Mesothelial cell of epicardium (in vitro differentiated cells): ENCODE results near the gene ARAP3. TPM values are rescaled to one million over a fixed set of nuclear protein-coding genes. Genes with fewer than 3 reads are reported as not detected.
"Not testable (repeated sequence)": the region's sequence is repeated elsewhere in the genome, so short reads cannot be mapped to it uniquely, and the experiment has no call there.

Experiments used
- DNase-seq, 2 experiments: peaks; one replicate each; pipeline ENCODE4 v3.0.0; 2021; ENCODE audit warnings: low spot score in 2 of 2; ENCODE audit not compliant: unreplicated experiment in 2 of 2
- H3K27ac Mint-ChIP-seq: 2 replicates; pipeline ENCODE4 v1.8.0; 2021; ENCODE audit warnings: mixed read lengths
- H3K27me3 Mint-ChIP-seq: 2 replicates; pipeline ENCODE4 v1.8.0; 2021; ENCODE audit warnings: low read depth, mixed read lengths
- H3K36me3 Mint-ChIP-seq: 2 replicates; pipeline ENCODE4 v1.8.0; 2021; ENCODE audit warnings: mixed read lengths
- H3K4me1 Mint-ChIP-seq: 2 replicates; pipeline ENCODE4 v1.8.0; 2021; ENCODE audit warnings: mixed read lengths
- H3K4me3 Mint-ChIP-seq: 2 replicates; pipeline ENCODE4 v1.8.0; 2021; ENCODE audit warnings: mild to moderate bottlenecking, moderate library complexity, mixed read lengths
- H3K9me3 Mint-ChIP-seq: 2 replicates; pipeline ENCODE4 v1.8.0; 2021; ENCODE audit warnings: mixed read lengths
- CTCF ChIP-seq: fragments of 200-600 bp; sonication (generic); IDR thresholded peaks from one replicate; pipeline ENCODE4 v1.5.0; 2021; ENCODE audit warnings: antibody characterized with exemption; ENCODE audit not compliant: unreplicated experiment
- total RNA-seq: library from RNA; stranded (reverse); gene quantifications from 3 replicates; pipeline ENCODE4 v1.2.1, GENCODE V29; 2021

ARAP3 gene
- total RNA-seq, 1 donor from 2014 or later = 50.9 TPM

DNA sequence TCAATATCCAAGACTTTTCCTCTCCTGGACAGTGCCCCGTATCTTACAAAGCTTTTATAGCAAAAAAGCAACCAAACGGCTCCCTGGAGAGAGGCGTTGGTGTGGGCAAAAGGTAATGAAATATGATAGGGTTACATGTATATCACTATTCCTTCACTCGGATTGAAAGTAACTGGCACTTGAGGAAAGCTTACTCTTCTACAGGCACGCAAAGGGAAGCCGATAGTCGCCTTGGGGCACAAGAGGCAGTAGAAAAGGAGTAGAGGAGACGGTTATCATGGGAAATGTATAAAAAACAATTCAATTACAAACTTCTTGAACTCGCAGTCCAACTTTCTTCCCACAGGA, 64.4 kb downstream of the ARAP3 start:
- Mint-ChIP-seq H3K9me3 (no peaks in the 10 kb centered on the region), H3K27me3 (no peaks in the 10 kb centered on the region), H3K36me3 (peaks cover 7% of the 10 kb centered on the region), H3K4me3 (peak overlapping the region; percentile 89), H3K4me1 (peaks cover 24% of the 10 kb centered on the region), H3K27ac (peak overlapping the region; percentile 92)
- TF ChIP-seq CTCF = no peak
- no peak for DNase-seq

DNA sequence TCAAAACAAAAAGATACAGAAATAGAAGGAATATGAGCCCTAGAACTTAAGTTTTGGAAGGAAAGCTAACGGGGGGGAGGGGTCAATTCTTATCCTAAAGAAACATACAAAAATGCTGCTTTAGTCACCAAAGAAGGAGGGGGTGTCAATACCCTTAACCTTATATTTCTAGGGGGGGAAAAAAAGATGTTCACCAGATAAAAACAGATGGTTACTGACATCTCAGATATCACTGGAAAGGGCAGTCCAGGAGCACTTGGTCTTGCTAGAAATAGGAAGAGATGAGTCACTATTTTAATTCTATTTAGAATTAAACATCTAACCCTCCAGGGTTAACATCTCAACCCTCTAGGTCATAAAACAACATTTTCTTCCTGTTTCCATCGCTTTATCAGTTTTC, 64.9 kb downstream of the ARAP3 start:
- peaks cover 24% of the 10 kb centered on the region for H3K4me1 Mint-ChIP-seq
- no peaks in the 10 kb centered on the region for H3K9me3 Mint-ChIP-seq
- DNase-seq = no peak
- H3K36me3 Mint-ChIP-seq = peaks cover 7% of the 10 kb centered on the region
- no peak overlapping the region for H3K27ac Mint-ChIP-seq
- TF ChIP-seq CTCF = no peak
- H3K27me3 Mint-ChIP-seq = no peaks in the 10 kb centered on the region
- peak overlapping the region; percentile 89 for H3K4me3 Mint-ChIP-seq

GRCh38 chr5:141615991-141616720, 65.9 kb downstream of the ARAP3 start:
- Mint-ChIP-seq H3K36me3 (peaks cover 3% of the 10 kb centered on the region), H3K9me3 (no peaks in the 10 kb centered on the region), H3K27ac (no peak overlapping the region), H3K4me3 (no peak overlapping the region), H3K4me1 (peaks cover 24% of the 10 kb centered on the region), H3K27me3 (no peaks in the 10 kb centered on the region)
- TF ChIP-seq CTCF = no peak
- DNase-seq = no peak

DNA sequence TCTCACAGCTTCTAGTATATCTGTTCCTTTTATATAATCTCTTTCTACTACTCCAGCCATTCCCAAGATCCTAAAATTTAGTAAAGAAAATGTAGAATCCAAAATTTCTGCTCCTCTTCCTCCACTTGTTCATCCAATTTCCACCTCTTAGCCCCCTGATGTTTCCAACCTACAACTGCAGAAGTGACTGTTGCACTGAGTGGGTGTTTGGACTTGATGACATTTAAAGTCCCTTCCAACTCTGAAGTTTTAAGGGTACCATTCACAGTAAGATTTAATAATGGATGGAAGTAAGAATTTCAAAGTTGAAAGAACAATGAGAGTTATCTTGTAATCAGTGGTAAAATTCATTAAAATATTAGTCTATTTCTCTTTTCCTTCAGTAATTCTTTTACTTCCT, 68.7 kb downstream of the ARAP3 start:
- DNase-seq = no peak
- H3K36me3 Mint-ChIP-seq = peaks cover 3% of the 10 kb centered on the region
- no peaks in the 10 kb centered on the region for H3K27me3 Mint-ChIP-seq
- peaks cover 22% of the 10 kb centered on the region for H3K4me1 Mint-ChIP-seq
- TF ChIP-seq CTCF = no peak
- H3K9me3 Mint-ChIP-seq = no peaks in the 10 kb centered on the region
- no peak overlapping the region for H3K27ac Mint-ChIP-seq
- no peak overlapping the region for H3K4me3 Mint-ChIP-seq

DNA sequence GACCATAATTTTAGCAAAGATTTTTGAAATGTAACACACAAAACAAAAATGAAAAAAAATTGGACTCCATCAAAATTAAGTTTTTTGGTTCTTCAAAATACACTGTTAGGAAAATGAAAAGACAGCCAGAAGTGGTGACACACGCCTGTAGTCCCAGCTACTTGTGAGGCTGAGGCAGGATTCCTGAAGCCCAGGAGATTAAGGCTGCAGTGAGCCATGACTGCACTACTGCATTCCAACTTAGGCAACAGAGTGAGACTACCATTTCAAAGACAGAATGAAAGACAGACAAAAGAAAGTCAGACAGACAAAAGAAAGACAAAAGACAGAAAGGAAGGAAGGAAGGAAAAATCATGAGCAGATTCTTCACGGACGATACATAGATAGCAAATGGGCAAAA, 70.7 kb downstream of the ARAP3 start:
- no peak for TF ChIP-seq CTCF
- Mint-ChIP-seq H3K27me3 (no peaks in the 10 kb centered on the region), H3K27ac (no peak overlapping the region), H3K9me3 (no peaks in the 10 kb centered on the region), H3K36me3 (peaks cover 3% of the 10 kb centered on the region), H3K4me1 (peaks cover 7% of the 10 kb centered on the region), H3K4me3 (no peak overlapping the region)
- no peak for DNase-seq

GRCh38 chr5:141609921-141610320, 72.1 kb downstream of the ARAP3 start:
- not testable (repeated sequence) for H3K9me3 Mint-ChIP-seq, H3K4me3 Mint-ChIP-seq, DNase-seq, H3K27me3 Mint-ChIP-seq, H3K27ac Mint-ChIP-seq, H3K36me3 Mint-ChIP-seq
- H3K4me1 Mint-ChIP-seq = peaks cover 13% of the 10 kb centered on the region
